ENCODE measurements around the gene NDUFA3. TPM values are rescaled to one million over a fixed set of nuclear protein-coding genes. Genes with fewer than 3 reads are reported as not detected.

The NDUFA3 gene
- total RNA-seq, 4 donors from 2014 or later = 40.6 to 156 (median 45.7) TPM

DNA sequence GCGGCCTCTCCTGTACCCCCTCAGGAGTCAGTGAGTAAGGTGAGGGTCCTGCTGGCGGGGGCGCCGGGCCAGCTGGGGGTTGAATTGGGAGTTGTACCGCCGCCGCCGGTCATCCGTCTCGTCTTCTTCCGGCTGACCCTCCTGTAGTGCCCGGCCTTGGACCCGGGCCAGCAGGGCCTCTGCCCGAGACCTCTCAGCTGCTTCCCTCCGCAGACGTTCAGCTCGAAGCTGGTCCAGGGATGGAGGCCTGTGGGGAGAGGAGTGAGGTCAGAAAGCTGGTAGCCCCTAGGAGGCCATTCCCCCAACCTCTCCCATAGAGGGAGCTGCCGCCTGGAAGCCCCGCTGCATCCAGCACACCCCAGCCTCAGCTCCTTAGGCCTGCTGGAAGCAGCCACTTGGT, 53.0 kb downstream of the NDUFA3 start:
- TF ChIP-seq POLR2A (IDR thresholded peaks at IDR 0.05) (no peak), CTCF (IDR thresholded peaks at IDR 0.05) (no peak)

GRCh38 chr19:54156490-54156889, 53.8 kb downstream of the NDUFA3 start:
- peaks cover 0 to 67% (median 0%) of the 10 kb centered on the region in 3 donors for H3K36me3 ChIP-seq
- no peak for TF ChIP-seq POLR2A (IDR thresholded peaks at IDR 0.05)
- no peak for TF ChIP-seq CTCF (IDR thresholded peaks at IDR 0.05)

More for the DNA sequence above, 53.0 kb downstream of the NDUFA3 start:
- H3K27me3 ChIP-seq = no peaks in the 10 kb centered on the region
- H3K4me1 ChIP-seq = peaks cover 0 to 18% (median 11%) of the 10 kb centered on the region in 4 donors
- no peak overlapping the region for H3K27ac ChIP-seq
- peaks cover 0 to 75% (median 0%) of the 10 kb centered on the region in 3 donors for H3K36me3 ChIP-seq
- no peaks in the 10 kb centered on the region for H3K9me3 ChIP-seq
- no peak for DNase-seq
- no peak overlapping the region for H3K4me3 ChIP-seq

GRCh38 chr19:54156953-54157352, 54.3 kb downstream of the NDUFA3 start:
- Histone ChIP-seq H3K9me3 (no peaks in the 10 kb centered on the region), H3K36me3 (peaks cover 0 to 62% (median 0%) of the 10 kb centered on the region in 3 donors), H3K27ac (no peak overlapping the region), H3K4me1 (peaks cover 0 to 31% (median 13%) of the 10 kb centered on the region in 4 donors), H3K27me3 (no peaks in the 10 kb centered on the region), H3K4me3 (no peak overlapping the region)
- no peak for DNase-seq
- no peak for TF ChIP-seq POLR2A (IDR thresholded peaks at IDR 0.05)
- TF ChIP-seq CTCF (IDR thresholded peaks at IDR 0.05) = no peak

More at GRCh38 chr19:54156490-54156889, 53.8 kb downstream of the NDUFA3 start:
- no peak overlapping the region for H3K4me3 ChIP-seq
- no peak overlapping the region for H3K27ac ChIP-seq
- no peaks in the 10 kb centered on the region for H3K9me3 ChIP-seq
- H3K27me3 ChIP-seq = no peaks in the 10 kb centered on the region
- DNase-seq = no peak
- H3K4me1 ChIP-seq = peaks cover 0 to 26% (median 12%) of the 10 kb centered on the region in 4 donors

Other genes starting within 250 kb of the NDUFA3 start
- gene MYADM, start 235.0 kb upstream of the NDUFA3 start, total RNA-seq = 10 to 100 TPM; 11.4 to 52.8 (median 32.5) TPM
- gene PRKCG, start 220.7 kb upstream of the NDUFA3 start, total RNA-seq = 1 to 10 TPM in 1 of 4 donors, under 1 TPM in 1, not detected in 2; 0.47 to 2.5 TPM
- not detected for gene CACNG7, start 193.6 kb upstream of the NDUFA3 start, total RNA-seq
- gene CACNG8, start 139.9 kb upstream of the NDUFA3 start, total RNA-seq = not detected
- not detected for gene CACNG6, start 111.2 kb upstream of the NDUFA3 start, total RNA-seq
- gene VSTM1, start 39.0 kb upstream of the NDUFA3 start, total RNA-seq = not detected
- gene TARM1, start 21.5 kb upstream of the NDUFA3 start, total RNA-seq = not detected
- gene OSCAR, start 2.1 kb upstream of the NDUFA3 start, total RNA-seq = 1 to 10 TPM in 1 of 4 donors, under 1 TPM in 1, not detected in 2; 0.70 to 1.7 TPM
- gene TFPT, start 12.8 kb downstream of the NDUFA3 start, total RNA-seq = 10 to 100 TPM in 2 of 4 donors, 1 to 10 TPM in 2; 9.3 to 15.7 (median 10.6) TPM
- 10 to 100 TPM; 23.3 to 75.1 (median 41.4) TPM for gene PRPF31, start 12.9 kb downstream of the NDUFA3 start, total RNA-seq
- 10 to 100 TPM; 26.1 to 99.9 (median 38.9) TPM for gene CNOT3, start 34.9 kb downstream of the NDUFA3 start, total RNA-seq
- 10 to 100 TPM in 2 of 4 donors, 1 to 10 TPM in 2; 2.9 to 28.9 (median 6.8) TPM for gene LENG1, start 56.9 kb downstream of the NDUFA3 start, total RNA-seq
- gene TMC4, start 70.3 kb downstream of the NDUFA3 start, total RNA-seq = 100 to 1,000 TPM in 3 of 4 donors, 10 to 100 TPM in 1; 38.0 to 281 (median 232) TPM
- 100 to 1,000 TPM in 3 of 4 donors, 10 to 100 TPM in 1; 85.8 to 370 (median 245) TPM for gene MBOAT7, start 86.7 kb downstream of the NDUFA3 start, total RNA-seq
- 10 to 100 TPM; 29.7 to 50.4 (median 42.2) TPM for gene TSEN34, start 88.5 kb downstream of the NDUFA3 start, total RNA-seq
- 1,000 to 10,000 TPM in 2 of 4 donors, 100 to 1,000 TPM in 2; 712 to 1,604 (median 941) TPM for gene RPS9, start 98.0 kb downstream of the NDUFA3 start, total RNA-seq
- gene LILRB3, start 120.2 kb downstream of the NDUFA3 start, total RNA-seq = 10 to 100 TPM in 1 of 4 donors, 1 to 10 TPM in 2, not detected in 1; 3.1 to 16.5 (median 5.6) TPM
- 1 to 10 TPM in 2 of 4 donors, not detected in 2; 1.1 to 1.5 TPM for gene LILRA6, start 139.9 kb downstream of the NDUFA3 start, total RNA-seq
- 10 to 100 TPM in 2 of 4 donors, 1 to 10 TPM in 2; 6.1 to 17.6 (median 9.7) TPM for gene LILRB5, start 154.4 kb downstream of the NDUFA3 start, total RNA-seq
- 10 to 100 TPM in 1 of 4 donors, 1 to 10 TPM in 1, under 1 TPM in 2; 0.53 to 11.6 (median 1.6) TPM for gene LILRB2, start 178.3 kb downstream of the NDUFA3 start, total RNA-seq
- gene LILRA5, start 210.3 kb downstream of the NDUFA3 start, total RNA-seq = 1 to 10 TPM in 2 of 4 donors, not detected in 2; 1.9 to 4.1 TPM
- gene LILRA4, start 236.3 kb downstream of the NDUFA3 start, total RNA-seq = not detected

Data from Peyer's patch (tissue), 4 donors.